K562 (cell line): ENCODE data around the gene CSF1. TPM values are rescaled to one million over a fixed set of nuclear protein-coding genes. Genes with fewer than 3 reads are reported as not detected.
A peak's percentile ranks its signal among the peaks of the same experiment; 100 is the strongest.

ENCODE experiments used
- ATAC-seq: fragments of 200-7000 bp; cut with Tn5 transposase; 3 replicates; pipeline ENCODE4 v1.9.1; 2020; ENCODE audit warnings: moderate library complexity
- BruUV-seq: library from RNA; stranded (reverse); fragments of 400-500 nt; replicated peaks from 2 replicates; lab custom pipeline; 2021; lab: Mats Ljungman, UMichigan
- CTCF ChIA-PET: fragments of 300-600 bp; formaldehyde crosslinking; extraction: SDS; loops from one replicate; lab custom pipeline; 2021; ENCODE audit warnings: low intra/inter-chr PET ratio; lab: Yijun Ruan, JAX
- POLR2A ChIA-PET: fragments of 300-600, 350-650 bp; sonication (Branson Sonifier 250); formaldehyde crosslinking; extraction: SDS; loops from one replicate; lab custom pipeline; 2021; ENCODE audit warnings: antibody characterized with exemption, inconsistent platforms; lab: Yijun Ruan, JAX
- DNase-seq, 4 experiments: peaks; one replicate each; pipeline versions ENCODE4 v3.0.0 to v3.0.0-alpha.2; 2011 to 2018; ENCODE audit warnings: low spot score in 3 of 4, mixed read lengths in 3 of 4; ENCODE audit errors: extremely low read depth in 1 of 4
- FAIRE-seq: peaks from 2 replicates; lab custom pipeline; 2011; peaks lifted over from hg19 to GRCh38; lab: Jason Lieb, UNC
- H2AFZ ChIP-seq: 2 replicates; pipeline ENCODE4 v1.6.0; 2011; ENCODE audit warnings: low read depth, low read length, control low read depth, inconsistent platforms
- H3K27ac ChIP-seq: fragments of 200-600 bp; 3 replicates; pipeline ENCODE4 v1.8.0; 2011; ENCODE audit warnings: low read depth, mild to moderate bottlenecking, control low read depth, inconsistent platforms, low read length, moderate library complexity, mixed read lengths; ENCODE audit errors: extremely low read depth
- H3K27me3 ChIP-seq, 2 experiments: fragments of 300-600 bp in 1 of 2; 2 replicates in 1 of 2; 3 replicates in 1 of 2; pipeline versions ENCODE4 v1.6.0 to v1.8.0; 2011; ENCODE audit warnings: inconsistent platforms in 2 of 2, low read length in 2 of 2, mild to moderate bottlenecking in 1 of 2, mixed read lengths in 1 of 2, moderate library complexity in 1 of 2; ENCODE audit not compliant: control insufficient read depth in 2 of 2, insufficient read depth in 2 of 2
- H3K36me3 ChIP-seq: fragments of 300-600 bp; 3 replicates; pipeline ENCODE4 v1.8.0; 2011; ENCODE audit warnings: mild to moderate bottlenecking, low read length, inconsistent platforms; ENCODE audit not compliant: control insufficient read depth, insufficient read depth
- H3K4me1 ChIP-seq, 2 experiments: fragments of 200-600 bp in 1 of 2; replicated peaks in 1 of 2; 2 replicates in 1 of 2; 3 replicates in 1 of 2; pipeline versions ENCODE4 v1.5.1 to v1.8.0; 2011; ENCODE audit warnings: inconsistent platforms in 2 of 2, low read length in 2 of 2, mild to moderate bottlenecking in 1 of 2, mixed read lengths in 1 of 2, moderate library complexity in 1 of 2; ENCODE audit not compliant: control insufficient read depth in 2 of 2, insufficient read depth in 2 of 2
- H3K4me2 ChIP-seq: 2 replicates; pipeline ENCODE4 v1.6.1; 2011; ENCODE audit warnings: low read length, control low read depth, inconsistent platforms, mixed read lengths; ENCODE audit not compliant: insufficient read depth
- H3K4me3 ChIP-seq: fragments of 200-600 bp; sonication (generic), shearing (Covaris generic); 2 replicates; pipeline ENCODE4 v1.5.1; 2016; ENCODE audit warnings: control low read depth, inconsistent platforms
- H3K79me2 ChIP-seq: fragments of 200-600 bp; 3 replicates; pipeline ENCODE4 v1.8.0; 2011; ENCODE audit warnings: low read length, inconsistent platforms; ENCODE audit not compliant: control insufficient read depth, insufficient read depth
- H3K9ac ChIP-seq, 2 experiments: 2 replicates each; pipeline versions ENCODE4 v1.6.0 to v1.6.1; 2011; ENCODE audit warnings: low read depth in 2 of 2, low read length in 2 of 2, control low read depth in 1 of 2, inconsistent platforms in 1 of 2, mild to moderate bottlenecking in 1 of 2, mixed read lengths in 1 of 2; ENCODE audit not compliant: insufficient read depth in 1 of 2
- H3K9me1 ChIP-seq: one replicate; pipeline ENCODE4 v1.6.0; 2011; ENCODE audit warnings: inconsistent platforms, mild to moderate bottlenecking, low read length, moderate library complexity; ENCODE audit not compliant: control insufficient read depth, insufficient read depth
- H3K9me3 ChIP-seq: replicated peaks from 2 replicates; pipeline ENCODE4 v1.5.1; 2011; ENCODE audit warnings: low read depth, low read length, inconsistent platforms; ENCODE audit not compliant: control insufficient read depth, insufficient read depth
- H4K20me1 ChIP-seq: replicated peaks from 2 replicates; pipeline ENCODE4 v1.6.1; 2011; ENCODE audit warnings: low read length, inconsistent platforms, mixed read lengths; ENCODE audit not compliant: control insufficient read depth, insufficient read depth
- CEBPB ChIP-seq: fragments of 450-650 bp; IDR thresholded peaks from 2 replicates; pipeline ENCODE4 v1.6.1; 2016; ENCODE audit warnings: missing genetic modification characterization, missing compliant biosample characterization
- CEBPG ChIP-seq, 3 experiments: fragments of 200-800 bp in 1 of 3; sonication (Bioruptor generic) in 1 of 3; sonication (generic) in 1 of 3; formaldehyde crosslinking in 1 of 3; IDR thresholded peaks in 2 of 3; conservative IDR thresholded peaks in 1 of 3; 2 replicates each; pipeline versions ENCODE4 v1.6.1 to v1.8.0; 2016 to 2022; ENCODE audit warnings: missing compliant biosample characterization in 2 of 3, missing genetic modification characterization in 2 of 3, mild to moderate bottlenecking in 1 of 3, missing genetic modification reagents in 1 of 3
- CXXC5 ChIP-seq: fragments of 250-450 bp; sonication (Bioruptor Pico); IDR thresholded peaks from 2 replicates; pipeline ENCODE4 v1.8.0; 2022; ENCODE audit warnings: inconsistent platforms, mild to moderate bottlenecking, moderate library complexity
- HNRNPLL ChIP-seq: fragments of 200-400 bp; formaldehyde crosslinking; IDR thresholded peaks from 2 replicates; pipeline ENCODE4 v1.6.1; 2017; ENCODE audit warnings: low read length, low read depth, mild to moderate bottlenecking; ENCODE audit not compliant: poor library complexity, severe bottlenecking
- TEAD2 ChIP-seq: fragments of 450-650 bp; IDR thresholded peaks from 2 replicates; pipeline ENCODE4 v1.6.1; 2016; ENCODE audit warnings: missing genetic modification characterization, control low read depth, missing compliant biosample characterization
- TRIM24 ChIP-seq, 2 experiments: fragments of 450-650 bp; IDR thresholded peaks; 2 replicates each; pipeline ENCODE4 v1.6.1; 2016
- ZNF589 ChIP-seq: fragments of 200-800 bp; sonication (Bioruptor generic); IDR thresholded peaks from 2 replicates; pipeline ENCODE4 v1.6.1; 2016; ENCODE audit warnings: low read depth, missing genetic modification characterization, missing compliant biosample characterization
- WGBS: fragments of 100-300 bp; shearing (Covaris generic); methylation state at CpG from one replicate; pipeline ENCODE4 v1.1.6; 2016; ENCODE audit warnings: low coverage, mixed read lengths; ENCODE audit not compliant: insufficient coverage; ENCODE audit errors: missing lambda C conversion rate; 5-methylcytosine and 5-hydroxymethylcytosine counted together
- in situ Hi-C: fragments of 300-500 bp; cut with MboI; formaldehyde crosslinking; loops from 4 replicates; pipeline ENCODE4 v1.15.0; 2018; ENCODE audit warnings: inconsistent platforms, mixed read lengths
- intact Hi-C: fragments of 100-400 bp; cut with micrococcal nuclease; formaldehyde crosslinking; loops from 2 replicates; pipeline ENCODE4 v1.14.2; 2022
- polyA plus RNA-seq, 8 experiments: library from polyadenylated mRNA; depleted of rRNA in 4 of 8; stranded (reverse) in 5 of 8; unstranded in 3 of 8; fragments of >200 nt; fragmentation: Nextera tagmentation in 2 of 8; fragmentation: Illumina TruSeq in 1 of 8; extraction: Ambion mirVana in 2 of 8; extraction: Trizol in 1 of 8; gene quantifications; 2 replicates each; pipeline versions ENCODE4 v1.2.1 to v1.2.3, GENCODE V29; 2011 to 2014; ENCODE audit warnings: inconsistent platforms in 1 of 8, missing spikeins in 1 of 8
- total RNA-seq, 7 experiments: library from RNA; depleted of rRNA in 6 of 7; stranded (reverse); fragments of >200 nt in 6 of 7; fragmentation: Illumina TruSeq in 2 of 7; extraction: Trizol in 2 of 7; gene quantifications; 2 replicates each; pipeline versions ENCODE4 v1.2.1 to v1.2.3, GENCODE V29; 2011 to 2021; ENCODE audit warnings: low replicate concordance in 1 of 7
- TF ChIP-seq, protein P1 (sequence below): fragments of 450-650 bp; IDR thresholded peaks from 2 replicates; pipeline ENCODE4 v1.6.1; 2018; ENCODE audit not compliant: partially characterized antibody
- TF ChIP-seq, protein P2 (sequence below), 2 experiments: fragments of 450-650 bp in 1 of 2; sonication (generic) in 1 of 2; formaldehyde crosslinking in 1 of 2; IDR thresholded peaks in 1 of 2; conservative IDR thresholded peaks in 1 of 2; 2 replicates each; pipeline versions ENCODE4 v1.6.1 to v1.8.1; 2016 to 2023; ENCODE audit warnings: mild to moderate bottlenecking in 2 of 2, moderate library complexity in 2 of 2, inconsistent platforms in 1 of 2, missing genetic modification reagents in 1 of 2
- TF ChIP-seq, protein P3 (sequence below): fragments of 450-650 bp; IDR thresholded peaks from 2 replicates; pipeline ENCODE4 v1.6.1; 2016; ENCODE audit warnings: missing biosample characterization, missing genetic modification characterization

Gene CSF1
- total and polyA plus RNA-seq, 9 of the 15 experiments (the other 6 are each of a cell fraction or from before 2014, with no cell fraction given): 0.18 to 11.8 (median 2.8) TPM

DNA sequence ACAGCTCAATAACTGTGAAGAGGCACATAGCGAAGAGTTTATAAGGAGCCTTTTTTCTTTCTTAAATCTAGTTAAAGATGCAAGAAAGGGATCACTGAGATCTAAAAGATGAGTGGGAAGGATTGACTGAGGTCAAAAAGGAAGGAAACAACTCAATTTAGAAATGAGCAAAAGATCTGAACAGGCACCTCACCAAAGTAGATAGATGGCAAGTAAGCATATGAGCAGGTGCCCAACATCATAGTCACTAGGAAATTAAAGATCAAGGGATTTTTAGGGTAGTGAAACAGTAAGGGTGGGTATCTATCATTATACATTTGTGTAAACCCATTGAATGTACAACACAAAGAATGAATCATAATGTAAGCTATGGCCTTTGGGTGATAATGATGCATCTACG is 44.6 kb upstream of the CSF1 start (continued):
- TF ChIP-seq, protein P1, sequence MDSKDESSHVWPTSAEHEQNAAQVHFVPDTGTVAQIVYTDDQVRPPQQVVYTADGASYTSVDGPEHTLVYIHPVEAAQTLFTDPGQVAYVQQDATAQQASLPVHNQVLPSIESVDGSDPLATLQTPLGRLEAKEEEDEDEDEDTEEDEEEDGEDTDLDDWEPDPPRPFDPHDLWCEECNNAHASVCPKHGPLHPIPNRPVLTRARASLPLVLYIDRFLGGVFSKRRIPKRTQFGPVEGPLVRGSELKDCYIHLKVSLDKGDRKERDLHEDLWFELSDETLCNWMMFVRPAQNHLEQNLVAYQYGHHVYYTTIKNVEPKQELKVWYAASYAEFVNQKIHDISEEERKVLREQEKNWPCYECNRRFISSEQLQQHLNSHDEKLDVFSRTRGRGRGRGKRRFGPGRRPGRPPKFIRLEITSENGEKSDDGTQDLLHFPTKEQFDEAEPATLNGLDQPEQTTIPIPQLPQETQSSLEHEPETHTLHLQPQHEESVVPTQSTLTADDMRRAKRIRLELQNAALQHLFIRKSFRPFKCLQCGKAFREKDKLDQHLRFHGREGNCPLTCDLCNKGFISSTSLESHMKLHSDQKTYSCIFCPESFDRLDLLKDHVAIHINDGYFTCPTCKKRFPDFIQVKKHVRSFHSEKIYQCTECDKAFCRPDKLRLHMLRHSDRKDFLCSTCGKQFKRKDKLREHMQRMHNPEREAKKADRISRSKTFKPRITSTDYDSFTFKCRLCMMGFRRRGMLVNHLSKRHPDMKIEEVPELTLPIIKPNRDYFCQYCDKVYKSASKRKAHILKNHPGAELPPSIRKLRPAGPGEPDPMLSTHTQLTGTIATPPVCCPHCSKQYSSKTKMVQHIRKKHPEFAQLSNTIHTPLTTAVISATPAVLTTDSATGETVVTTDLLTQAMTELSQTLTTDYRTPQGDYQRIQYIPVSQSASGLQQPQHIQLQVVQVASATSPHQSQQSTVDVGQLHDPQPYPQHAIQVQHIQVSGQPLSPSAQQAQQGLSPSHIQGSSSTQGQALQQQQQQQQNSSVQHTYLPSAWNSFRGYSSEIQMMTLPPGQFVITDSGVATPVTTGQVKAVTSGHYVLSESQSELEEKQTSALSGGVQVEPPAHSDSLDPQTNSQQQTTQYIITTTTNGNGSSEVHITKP: no peak
- TF ChIP-seq, all 486 proteins: peak for 1

DNA sequence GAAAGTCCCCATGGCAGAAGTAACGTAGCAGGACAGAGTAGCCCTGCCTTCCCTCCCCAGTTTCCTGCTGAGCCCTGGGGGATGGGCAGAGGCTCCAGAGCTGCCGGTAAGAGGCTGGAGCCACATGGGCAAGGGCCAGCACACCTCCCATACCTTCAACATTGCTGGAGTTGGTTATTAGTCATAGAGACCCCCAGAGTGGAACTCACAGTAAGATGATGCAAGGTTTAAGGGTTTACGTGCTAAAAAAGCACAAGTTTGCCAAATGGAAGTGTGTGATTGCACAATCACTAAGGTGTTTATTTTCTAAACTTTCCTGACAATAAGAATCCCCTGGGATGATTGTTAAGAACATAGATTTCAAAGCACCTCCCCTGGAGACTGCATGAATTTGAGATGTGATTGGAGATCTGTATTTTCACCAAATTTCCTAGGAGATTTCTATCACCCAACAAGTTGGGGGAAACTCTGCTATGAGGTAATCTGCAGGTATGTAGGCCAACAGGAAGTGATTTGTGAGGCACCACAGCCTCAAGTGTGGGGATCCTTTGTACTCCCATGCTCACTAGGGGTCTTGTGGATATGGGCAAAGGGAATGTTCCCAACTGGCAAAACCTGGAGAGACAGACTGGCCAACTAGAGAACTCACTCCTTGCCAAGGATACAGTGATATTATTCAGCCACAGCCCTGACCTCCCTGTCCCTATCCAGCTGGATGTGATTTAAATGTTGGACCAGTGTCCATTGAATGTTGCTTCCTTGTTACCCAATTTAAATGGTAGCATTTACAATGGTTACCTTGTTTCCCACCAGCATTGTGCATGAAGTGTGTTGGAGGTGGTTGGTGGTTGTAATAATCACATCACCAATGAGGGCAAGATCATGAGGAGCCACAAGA is 37.1 kb upstream of the CSF1 start:
- FAIRE-seq: no peak
- H3K4me2 ChIP-seq: no peak overlapping the region
- 40% methylated on average over 3 of the region's 3 CpGs for WGBS

More for the DNA sequence above, 37.1 kb upstream of the CSF1 start:
- DNase-seq (no peak), ATAC-seq (no peak)
- Histone ChIP-seq H3K36me3 (no peaks in the 10 kb centered on the region), H3K79me2 (no peaks in the 10 kb centered on the region), H3K27ac (no peak overlapping the region), H3K9me1 (no peaks in the 10 kb centered on the region), H2AFZ (no peak overlapping the region), H3K9me3 (no peaks in the 10 kb centered on the region), H4K20me1 (no peaks in the 10 kb centered on the region), H3K27me3 (no peaks in the 10 kb centered on the region), H3K9ac (0 out of 4 replicates have a peak overlapping the region, but pooled peaks of 1 of the 2 experiments have one; percentile 43), H3K4me3 (no peak overlapping the region), H3K4me1 (peaks cover 0 to 8% of the 10 kb centered on the region in 2 experiments; a peak in 2 of 5 replicates)
- ChIA-PET POLR2A (interaction anchor here (0.8 to 2.0 kb wide), 2 partner anchors 14 kb away, joined by 5 to 9 read pairs; no protein-coding TSS in a partner anchor), CTCF (no interaction called here)
- in situ Hi-C loops: no loop called here
- BruUV-seq: no TSS peak
- 0 out of 4 replicates have a peak, but pooled peaks of 1 of the 2 experiments have one; percentile 24 for TF ChIP-seq TRIM24 (IDR thresholded peaks at IDR 0.05)
- 0 out of 2 replicates have a peak, but pooled peaks have one; percentile 39 for TF ChIP-seq ZNF589 (CRISPR knock-in tag)
- TF ChIP-seq, protein P2, sequence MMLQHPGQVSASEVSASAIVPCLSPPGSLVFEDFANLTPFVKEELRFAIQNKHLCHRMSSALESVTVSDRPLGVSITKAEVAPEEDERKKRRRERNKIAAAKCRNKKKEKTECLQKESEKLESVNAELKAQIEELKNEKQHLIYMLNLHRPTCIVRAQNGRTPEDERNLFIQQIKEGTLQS (IDR thresholded peaks at IDR 0.05): peak; percentile 56
- TF ChIP-seq, protein P2 (CRISPR knock-in tag; conservative IDR thresholded peaks at IDR 0.05): no peak
- peak; percentile 59; the same call in 1 of the 2 replicates for TF ChIP-seq CEBPG (CRISPR knock-in tag; IDR thresholded peaks at IDR 0.05)
- peak; percentile 92 to 98 for TF ChIP-seq CEBPG (tag; conservative IDR thresholded peaks at IDR 0.05 in 1 of 2, IDR thresholded peaks at IDR 0.05 in 1 of 2)
- no peak for TF ChIP-seq HNRNPLL
- TF ChIP-seq TEAD2 (tag): no peak
- TF ChIP-seq CXXC5 (CRISPR knock-in tag): peak; percentile 11; the same call in 1 of the 2 replicates
- TF ChIP-seq, protein P3, sequence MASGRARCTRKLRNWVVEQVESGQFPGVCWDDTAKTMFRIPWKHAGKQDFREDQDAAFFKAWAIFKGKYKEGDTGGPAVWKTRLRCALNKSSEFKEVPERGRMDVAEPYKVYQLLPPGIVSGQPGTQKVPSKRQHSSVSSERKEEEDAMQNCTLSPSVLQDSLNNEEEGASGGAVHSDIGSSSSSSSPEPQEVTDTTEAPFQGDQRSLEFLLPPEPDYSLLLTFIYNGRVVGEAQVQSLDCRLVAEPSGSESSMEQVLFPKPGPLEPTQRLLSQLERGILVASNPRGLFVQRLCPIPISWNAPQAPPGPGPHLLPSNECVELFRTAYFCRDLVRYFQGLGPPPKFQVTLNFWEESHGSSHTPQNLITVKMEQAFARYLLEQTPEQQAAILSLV (tag): peak; percentile 59; the same call in 1 of the 2 replicates
- TF ChIP-seq CEBPB (tag): peak; percentile 98
- intact Hi-C loops: no loop called here
